ENCODE results near the gene SLCO4A1. TPM values are rescaled to one million over a fixed set of nuclear protein-coding genes. Genes with fewer than 3 reads are reported as not detected.

The SLCO4A1 gene
- total RNA-seq, 3 donors from 2014 or later = 13.3 to 18.5 (median 15.0) TPM

DNA sequence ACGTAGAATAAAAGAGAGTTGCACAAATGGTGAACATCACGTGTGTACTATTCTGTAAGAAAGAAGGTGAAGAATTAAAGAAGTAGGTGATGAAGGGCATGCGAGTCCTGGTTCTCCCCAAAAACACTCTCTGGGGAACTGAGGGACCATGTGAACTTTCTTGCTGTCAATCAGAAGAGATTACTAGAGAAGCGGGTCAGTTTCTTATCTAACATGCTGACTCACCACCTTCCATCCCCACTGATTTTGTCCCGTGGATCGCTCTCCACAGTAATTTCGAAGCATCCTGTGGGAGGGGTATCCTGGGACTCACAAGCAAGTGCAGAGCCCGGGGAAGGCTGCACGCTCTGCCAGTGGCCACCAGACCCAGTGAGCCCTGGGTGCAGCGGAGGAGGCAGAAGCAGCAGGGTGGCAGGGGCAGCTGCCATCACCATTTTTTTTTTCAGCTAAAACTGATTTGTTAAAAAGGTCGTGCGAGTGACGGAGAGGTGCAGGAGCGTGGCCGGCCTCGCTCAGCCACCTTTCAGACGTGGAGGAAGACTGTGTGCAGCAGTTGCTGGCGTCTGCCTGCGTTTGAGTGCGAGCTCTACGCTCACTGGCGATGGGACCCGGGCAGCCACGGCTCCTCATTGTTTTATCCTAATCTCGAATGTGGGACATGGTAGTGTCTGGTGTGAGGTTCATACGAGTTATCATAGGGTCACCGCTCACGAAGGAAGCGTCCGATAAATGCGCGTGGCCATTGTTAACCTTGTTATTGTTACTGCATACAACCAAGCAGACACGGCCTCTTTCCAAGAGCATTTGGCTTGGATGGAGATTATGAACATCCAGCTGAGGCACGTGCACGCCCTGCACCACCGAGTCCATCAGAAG, 28.0 kb upstream of the SLCO4A1 start:
- intact Hi-C loops (cut with DNase I, micrococcal nuclease) = no loop called here
- Histone ChIP-seq H3K4me1 (ENCODE audit: low read depth) (peaks cover 2% of the 10 kb centered on the region), H3K4me3 (no peak overlapping the region), H3K36me3 (ENCODE audit: low read depth) (no peaks in the 10 kb centered on the region), H3K9me3 (no peaks in the 10 kb centered on the region)
- ATAC-seq (no peak), DNase-seq (peak in 1 of 3 donors; percentile 41)
- TF ChIP-seq, protein P1, sequence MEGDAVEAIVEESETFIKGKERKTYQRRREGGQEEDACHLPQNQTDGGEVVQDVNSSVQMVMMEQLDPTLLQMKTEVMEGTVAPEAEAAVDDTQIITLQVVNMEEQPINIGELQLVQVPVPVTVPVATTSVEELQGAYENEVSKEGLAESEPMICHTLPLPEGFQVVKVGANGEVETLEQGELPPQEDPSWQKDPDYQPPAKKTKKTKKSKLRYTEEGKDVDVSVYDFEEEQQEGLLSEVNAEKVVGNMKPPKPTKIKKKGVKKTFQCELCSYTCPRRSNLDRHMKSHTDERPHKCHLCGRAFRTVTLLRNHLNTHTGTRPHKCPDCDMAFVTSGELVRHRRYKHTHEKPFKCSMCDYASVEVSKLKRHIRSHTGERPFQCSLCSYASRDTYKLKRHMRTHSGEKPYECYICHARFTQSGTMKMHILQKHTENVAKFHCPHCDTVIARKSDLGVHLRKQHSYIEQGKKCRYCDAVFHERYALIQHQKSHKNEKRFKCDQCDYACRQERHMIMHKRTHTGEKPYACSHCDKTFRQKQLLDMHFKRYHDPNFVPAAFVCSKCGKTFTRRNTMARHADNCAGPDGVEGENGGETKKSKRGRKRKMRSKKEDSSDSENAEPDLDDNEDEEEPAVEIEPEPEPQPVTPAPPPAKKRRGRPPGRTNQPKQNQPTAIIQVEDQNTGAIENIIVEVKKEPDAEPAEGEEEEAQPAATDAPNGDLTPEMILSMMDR (IDR thresholded peaks at IDR 0.05) = no peak

DNA sequence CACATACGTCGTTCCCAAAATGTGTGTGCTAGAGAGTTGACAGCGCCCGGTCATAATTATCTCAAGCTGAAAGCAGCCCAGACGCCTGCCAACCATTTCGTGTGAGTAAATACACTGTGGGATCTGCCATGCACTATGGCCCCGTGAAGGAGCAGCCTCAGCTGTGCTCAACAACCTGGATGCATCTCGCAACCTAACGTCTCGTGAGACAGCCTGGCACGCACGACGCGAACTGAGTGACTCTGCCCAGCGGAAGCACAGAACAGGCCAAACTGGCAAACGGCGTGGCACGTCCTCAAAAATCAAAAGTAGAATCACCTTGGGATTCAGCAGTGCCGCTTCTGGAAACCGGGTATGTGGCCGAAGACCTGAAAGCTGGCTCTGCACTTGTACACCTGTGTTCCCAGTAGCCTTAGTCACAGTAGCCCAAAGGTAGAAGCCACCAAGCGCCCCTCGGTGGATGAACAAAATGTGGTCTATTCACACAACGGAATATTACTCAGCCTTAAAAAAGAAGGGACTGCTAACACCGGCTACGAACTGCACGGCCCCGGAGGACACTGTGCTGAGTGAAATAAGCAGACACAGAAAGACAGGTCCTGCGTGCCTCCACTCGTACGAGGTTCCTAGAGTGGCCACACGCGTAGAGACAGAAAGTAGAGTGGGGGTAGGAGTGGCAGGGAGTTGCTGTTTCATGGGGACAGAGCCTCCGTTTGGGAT, 27.2 kb upstream of the SLCO4A1 start:
- no peaks in the 10 kb centered on the region for H3K36me3 ChIP-seq (ENCODE audit: low read depth)
- no peak for ATAC-seq
- DNase-seq = peak in 1 of 3 donors; percentile 35
- intact Hi-C loops (cut with DNase I, micrococcal nuclease) = loop anchor here in 1 of 2 donors (5.0 kb wide), 1 partner anchor 118 kb away; no protein-coding TSS in a partner anchor
- TF ChIP-seq, protein P1 (IDR thresholded peaks at IDR 0.05) = no peak
- peaks cover 2% of the 10 kb centered on the region for H3K4me1 ChIP-seq (ENCODE audit: low read depth)
- no peak overlapping the region for H3K4me3 ChIP-seq
- H3K9me3 ChIP-seq = no peaks in the 10 kb centered on the region

DNA sequence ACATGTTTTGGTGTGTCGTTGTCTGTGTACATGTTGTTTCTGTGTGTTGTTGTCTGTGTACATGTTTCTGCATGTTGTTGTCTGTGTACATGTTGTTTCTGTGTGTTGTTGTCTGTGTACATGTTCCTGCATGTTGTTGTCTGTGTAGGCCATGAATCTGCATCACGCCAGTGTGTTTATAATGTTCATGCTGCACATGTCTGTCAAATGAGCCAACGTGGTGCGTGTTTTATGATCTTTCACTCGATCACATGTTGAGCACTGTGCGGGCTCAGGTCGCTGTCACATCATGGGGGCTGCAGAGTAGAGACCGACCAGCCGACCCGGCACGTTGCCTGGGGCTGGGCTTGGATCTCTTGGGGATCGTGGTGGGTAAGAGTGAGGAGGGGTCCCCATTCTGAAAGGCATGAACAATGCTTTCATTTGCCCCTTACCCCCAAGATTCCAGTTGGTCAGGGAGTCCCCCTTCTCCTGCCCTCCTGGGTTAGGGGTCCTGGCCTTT, 26.5 kb upstream of the SLCO4A1 start:
- intact Hi-C loops (cut with DNase I, micrococcal nuclease) = loop anchor here in 1 of 2 donors (5.0 kb wide), 1 partner anchor 118 kb away; no protein-coding TSS in a partner anchor
- TF ChIP-seq, protein P1 (IDR thresholded peaks at IDR 0.05) = no peak
- Histone ChIP-seq H3K36me3 (ENCODE audit: low read depth) (no peaks in the 10 kb centered on the region), H3K4me1 (ENCODE audit: low read depth) (peaks cover 2% of the 10 kb centered on the region), H3K4me3 (no peak overlapping the region), H3K9me3 (no peaks in the 10 kb centered on the region)
- ATAC-seq (no peak), DNase-seq (peak in 1 of 3 donors; percentile 43)

DNA sequence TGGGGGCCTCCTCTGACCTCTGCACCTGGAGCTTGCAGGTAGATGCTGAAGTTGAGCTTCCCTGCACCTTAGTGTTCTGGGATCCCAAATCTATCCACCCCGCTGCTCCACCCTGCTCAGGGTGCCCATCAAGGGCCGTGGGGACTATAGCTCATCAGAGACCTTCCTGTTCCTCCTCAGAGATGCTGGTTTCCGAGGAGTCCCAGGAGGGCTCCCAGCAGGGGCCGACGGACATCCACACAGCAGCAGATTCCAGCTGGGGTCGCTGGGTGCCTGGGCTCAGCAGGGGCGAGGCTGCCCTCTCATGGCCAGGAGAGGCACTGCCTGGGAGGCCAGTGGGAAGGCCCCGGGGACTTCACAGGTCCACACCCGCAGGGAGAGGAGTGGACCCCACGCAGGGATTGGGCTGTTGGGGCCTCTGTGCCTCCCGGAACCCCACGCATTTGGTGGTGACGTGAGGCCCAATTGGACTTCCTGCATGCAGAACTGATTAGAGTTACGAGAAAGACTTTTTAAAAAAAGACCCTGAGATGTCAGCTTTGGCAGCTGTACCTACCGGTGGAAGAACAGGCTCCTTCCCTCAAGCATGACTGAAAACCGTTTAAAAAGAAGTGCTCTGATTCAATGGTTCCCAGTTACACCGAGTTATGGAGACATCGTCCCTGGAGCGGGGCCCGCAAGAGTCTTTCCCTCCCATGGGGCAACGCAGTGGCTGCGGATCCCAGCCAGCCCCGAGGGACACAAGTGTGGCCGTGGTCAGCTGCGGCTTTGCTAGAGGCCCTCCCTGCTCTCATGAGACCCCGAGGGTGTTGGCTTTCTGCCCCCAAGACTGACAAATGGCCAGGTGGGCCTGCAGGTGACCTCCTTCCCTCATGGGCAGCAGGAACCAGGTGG, 25.3 kb upstream of the SLCO4A1 start:
- Histone ChIP-seq H3K36me3 (ENCODE audit: low read depth) (no peaks in the 10 kb centered on the region), H3K9me3 (no peaks in the 10 kb centered on the region), H3K4me1 (ENCODE audit: low read depth) (peaks cover 2% of the 10 kb centered on the region), H3K4me3 (no peak overlapping the region)
- TF ChIP-seq, protein P1 (IDR thresholded peaks at IDR 0.05) = peak; percentile 94
- DNase-seq (peak; percentile 80 to 85 (median 84)), ATAC-seq (peak; percentile 89)
- intact Hi-C loops (cut with DNase I, micrococcal nuclease) = loop anchor here in 1 of 2 donors (5.0 kb wide), 1 partner anchor 120 kb away; no protein-coding TSS in a partner anchor

All from mucosa of descending colon (tissue), 3 donors.